NCI-H524 treated with DMSO at 0.1 percent for 48 hours (cell line): ENCODE results near the gene BLVRB.
A peak's percentile ranks its signal among the peaks of the same experiment; 100 is the strongest.

ENCODE experiments used
- DNase-seq: peaks from one replicate; lab custom pipeline; 2025; lab: John Stamatoyannopoulos, UW

The BLVRB gene

DNA sequence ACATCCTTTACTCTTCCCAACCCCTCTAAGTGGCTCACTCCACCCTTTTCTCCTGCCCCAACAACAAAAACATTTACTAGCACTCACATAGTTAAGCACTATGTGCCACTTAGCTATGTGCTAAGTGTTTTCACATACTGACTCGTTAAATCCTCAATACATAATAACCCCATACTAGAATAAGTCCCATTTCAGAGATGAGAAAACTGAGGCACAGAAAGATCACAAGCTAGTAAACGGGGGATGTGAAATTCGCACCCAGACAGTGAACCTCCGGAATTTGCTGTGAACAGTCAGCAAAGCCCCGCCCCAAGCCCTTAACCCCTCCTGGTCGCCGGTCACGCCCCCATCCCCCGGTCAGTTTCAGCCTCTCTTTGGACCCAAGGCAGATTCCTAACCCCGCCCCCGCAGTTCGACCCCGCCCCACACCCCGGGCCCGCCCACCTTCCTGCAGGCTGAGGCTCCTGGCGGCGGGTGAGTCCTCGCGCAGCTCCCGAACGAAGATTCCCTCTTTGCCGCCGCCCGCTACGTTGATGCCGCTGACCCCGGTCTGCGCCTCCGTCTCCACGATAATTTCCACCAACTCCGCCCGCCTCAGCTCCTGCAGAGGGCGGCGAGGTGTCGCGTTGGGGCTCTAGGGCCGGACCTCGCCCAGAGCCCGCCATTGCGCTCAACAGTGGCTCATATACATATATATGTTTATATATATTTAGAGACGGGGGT is 62.1 kb downstream of the BLVRB start:
- no peak for DNase-seq

- DNase-seq = no peak
Measured at GRCh38 chr19:40400559-40400958, 65.0 kb downstream of the BLVRB start.

GRCh38 chr19:40398417-40399131 is 67.0 kb downstream of the BLVRB start:
- DNase-seq = peak; percentile 52
